SK-N-MC (cell line): Measurements from ENCODE around the gene DENND6B.

Experiments used
- DNase-seq: peaks from one replicate; pipeline ENCODE4 v3.0.0-alpha.2; 2011; ENCODE audit warnings: low read depth, low spot score
- H3K27ac ChIP-seq: fragments of 200-600 bp; sonication (generic); 2 replicates; pipeline ENCODE4 v1.5.1; 2016; ENCODE audit warnings: mixed run types
- H3K36me3 ChIP-seq: fragments of 200-600 bp; sonication (generic); 2 replicates; pipeline ENCODE4 v1.6.1; 2017; ENCODE audit warnings: antibody characterized with exemption, low read length, mixed read lengths; ENCODE audit not compliant: insufficient read depth
- H3K4me3 ChIP-seq: fragments of 200-600 bp; sonication (generic); 2 replicates; pipeline ENCODE4 v1.5.1; 2016
- H3K9ac ChIP-seq: fragments of 200-600 bp; sonication (generic); 2 replicates; pipeline ENCODE4 v1.8.0; 2017; ENCODE audit warnings: mixed run types, mixed read lengths; ENCODE audit not compliant: insufficient read length
- H3K9me3 ChIP-seq: fragments of 200-600 bp; sonication (generic); 2 replicates; pipeline ENCODE4 v1.6.1; 2017; ENCODE audit warnings: low read depth, mild to moderate bottlenecking, antibody characterized with exemption, low read length, moderate library complexity, mixed read lengths
- EZH2 ChIP-seq: fragments of 200-600 bp; sonication (generic); IDR thresholded peaks from one replicate; pipeline ENCODE4 v1.6.1; 2017; ENCODE audit warnings: antibody characterized with exemption
- FOXP2 ChIP-seq: optimal IDR thresholded peaks from 2 replicates; pipeline ENCODE3; 2011; ENCODE audit warnings: mild to moderate bottlenecking, moderate library complexity; ENCODE audit not compliant: insufficient read depth; ENCODE audit errors: extremely low read length, control extremely low read depth
- POLR2AphosphoS5 ChIP-seq: IDR thresholded peaks from 2 replicates; pipeline ENCODE4 v1.6.1; 2012; ENCODE audit warnings: mild to moderate bottlenecking, low read depth, low read length, borderline replicate concordance

Gene DENND6B

GRCh38 chr22:50262973-50263617 lies 63.7 kb downstream of the DENND6B start:
- no peak for DNase-seq
- Histone ChIP-seq H3K4me3 (no peak overlapping the region), H3K27ac (no peak overlapping the region), H3K9me3 (no peaks in the 10 kb centered on the region), H3K9ac (no peak overlapping the region), H3K36me3 (no peaks in the 10 kb centered on the region)
- TF ChIP-seq EZH2 (no peak), FOXP2 (no peak), POLR2AphosphoS5 (no peak)

- DNase-seq = no peak
- Histone ChIP-seq H3K4me3 (no peak overlapping the region), H3K9ac (no peak overlapping the region), H3K27ac (no peak overlapping the region), H3K36me3 (no peaks in the 10 kb centered on the region), H3K9me3 (no peaks in the 10 kb centered on the region)
- TF ChIP-seq FOXP2 = no peak
- TF ChIP-seq EZH2 = no peak
- no peak for TF ChIP-seq POLR2AphosphoS5
These were observed 64.3 kb downstream of the DENND6B start for GRCh38 chr22:50262460-50262911.

GRCh38 chr22:50261615-50262459 lies 65.0 kb downstream of the DENND6B start, which contains the start of gene MAPK12:
Gene MAPK12 (minus strand): TSS chr22:50261683. CDS start chr22:50261509, 174 bp downstream.
- TF ChIP-seq EZH2 (no peak), FOXP2 (no peak), POLR2AphosphoS5 (no peak)
- Histone ChIP-seq H3K36me3 (no peaks in the 10 kb centered on the region), H3K4me3 (peak within 1 kb of the TSS; percentile 83), H3K9ac (peak within 1 kb of the TSS; percentile 69), H3K9me3 (no peaks in the 10 kb centered on the region), H3K27ac (no peak within 1 kb of the TSS)
- no peak for DNase-seq

GRCh38 chr22:50260801-50261614 lies 65.8 kb downstream of the DENND6B start:
- peak overlapping the region; percentile 69 for H3K9ac ChIP-seq
- H3K36me3 ChIP-seq = no peaks in the 10 kb centered on the region
- H3K9me3 ChIP-seq = no peaks in the 10 kb centered on the region
- peak overlapping the region; percentile 83 for H3K4me3 ChIP-seq
- no peak for DNase-seq
- no peak overlapping the region for H3K27ac ChIP-seq
- peak; percentile 59 for TF ChIP-seq POLR2AphosphoS5
- TF ChIP-seq FOXP2 = no peak

GRCh38 chr22:50260434-50260800 lies 66.4 kb downstream of the DENND6B start:
- Histone ChIP-seq H3K4me3 (peak overlapping the region; percentile 83), H3K9me3 (no peaks in the 10 kb centered on the region), H3K9ac (peak overlapping the region; percentile 69), H3K36me3 (no peaks in the 10 kb centered on the region), H3K27ac (no peak overlapping the region)
- no peak for TF ChIP-seq FOXP2
- TF ChIP-seq EZH2 = no peak
- no peak for TF ChIP-seq POLR2AphosphoS5
- DNase-seq = no peak

- H3K27ac ChIP-seq = no peak overlapping the region
- no peak for DNase-seq
- no peak overlapping the region for H3K4me3 ChIP-seq
- no peaks in the 10 kb centered on the region for H3K9me3 ChIP-seq
- H3K36me3 ChIP-seq = no peaks in the 10 kb centered on the region
- H3K9ac ChIP-seq = no peak overlapping the region
- TF ChIP-seq FOXP2 (no peak), POLR2AphosphoS5 (no peak), EZH2 (no peak)
These were observed 67.5 kb downstream of the DENND6B start for GRCh38 chr22:50259302-50259701.
